ENCODE results near the gene MMP2. TPM values are rescaled to one million over a fixed set of nuclear protein-coding genes. Genes with fewer than 3 reads are reported as not detected.

MMP2 gene
- total RNA-seq, 1 experiment from 2014 or later = 311 TPM

DNA sequence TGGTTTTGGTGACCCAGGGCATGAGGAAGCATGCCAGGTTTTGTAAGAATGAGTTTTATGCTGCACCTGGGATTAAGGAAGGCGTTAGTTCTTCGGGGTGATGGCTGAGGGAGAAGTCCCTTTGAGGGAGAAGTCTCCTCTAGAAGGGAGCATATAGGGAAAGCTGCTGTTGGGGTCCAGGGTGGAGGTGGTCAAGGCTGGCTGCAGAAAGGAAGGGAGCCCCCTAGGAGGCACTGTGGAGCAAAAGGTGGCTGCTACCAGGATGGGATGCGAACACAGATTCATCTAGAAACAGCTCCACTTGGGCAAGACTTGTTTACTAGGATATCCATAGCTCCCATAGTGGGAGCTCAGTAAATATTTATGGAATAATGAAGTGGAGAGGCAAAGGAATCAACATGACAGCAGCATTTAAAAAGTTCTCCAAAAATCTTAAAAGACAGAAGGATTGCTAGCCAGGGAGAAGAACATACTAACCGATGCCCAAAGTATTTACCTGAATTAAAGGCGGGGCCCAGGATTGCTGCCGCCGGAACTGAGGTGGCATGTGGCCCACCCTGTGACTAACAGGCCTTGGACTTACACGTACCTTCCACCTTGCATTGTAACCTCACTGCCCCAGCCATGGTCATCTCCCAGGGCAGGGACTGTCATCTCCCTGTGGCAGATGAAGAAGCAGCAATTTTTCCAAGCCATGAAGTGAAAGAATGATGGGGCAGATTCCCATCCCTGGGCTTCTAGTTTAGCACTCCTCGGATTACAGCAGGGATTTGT is 22.7 kb downstream of the MMP2 start:
- CTCF ChIA-PET = no interaction called here
- no peaks in the 10 kb centered on the region for H3K27me3 ChIP-seq (ENCODE audit: control insufficient read depth, insufficient read depth, low read length)
- ATAC-seq (no peak), DNase-seq (ENCODE audit: low read depth, low spot score) (no peak)
- POLR2A ChIA-PET = no interaction called here
- H3K4me1 ChIP-seq (ENCODE audit: control insufficient read depth, insufficient read depth, low read length) = peaks cover 71% of the 10 kb centered on the region
- BruUV-seq (replicated peaks) = no TSS peak
- TF ChIP-seq, protein P1, sequence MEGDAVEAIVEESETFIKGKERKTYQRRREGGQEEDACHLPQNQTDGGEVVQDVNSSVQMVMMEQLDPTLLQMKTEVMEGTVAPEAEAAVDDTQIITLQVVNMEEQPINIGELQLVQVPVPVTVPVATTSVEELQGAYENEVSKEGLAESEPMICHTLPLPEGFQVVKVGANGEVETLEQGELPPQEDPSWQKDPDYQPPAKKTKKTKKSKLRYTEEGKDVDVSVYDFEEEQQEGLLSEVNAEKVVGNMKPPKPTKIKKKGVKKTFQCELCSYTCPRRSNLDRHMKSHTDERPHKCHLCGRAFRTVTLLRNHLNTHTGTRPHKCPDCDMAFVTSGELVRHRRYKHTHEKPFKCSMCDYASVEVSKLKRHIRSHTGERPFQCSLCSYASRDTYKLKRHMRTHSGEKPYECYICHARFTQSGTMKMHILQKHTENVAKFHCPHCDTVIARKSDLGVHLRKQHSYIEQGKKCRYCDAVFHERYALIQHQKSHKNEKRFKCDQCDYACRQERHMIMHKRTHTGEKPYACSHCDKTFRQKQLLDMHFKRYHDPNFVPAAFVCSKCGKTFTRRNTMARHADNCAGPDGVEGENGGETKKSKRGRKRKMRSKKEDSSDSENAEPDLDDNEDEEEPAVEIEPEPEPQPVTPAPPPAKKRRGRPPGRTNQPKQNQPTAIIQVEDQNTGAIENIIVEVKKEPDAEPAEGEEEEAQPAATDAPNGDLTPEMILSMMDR (IDR thresholded peaks at IDR 0.05) = peak; percentile 57
- no peak for TF ChIP-seq SIN3A (IDR thresholded peaks at IDR 0.05; ENCODE audit: borderline replicate concordance, insufficient read depth, low read depth, low read length)
- H3K27ac ChIP-seq (ENCODE audit: low read length) = peak overlapping the region; percentile 86
- no peaks in the 10 kb centered on the region for H3K9me3 ChIP-seq (ENCODE audit: control insufficient read depth, insufficient read depth, low read depth, low read length)
- no peaks in the 10 kb centered on the region for H3K36me3 ChIP-seq (ENCODE audit: control insufficient read depth, insufficient read depth, low read length)
- intact Hi-C loops (cut with micrococcal nuclease; ENCODE audit: unreplicated experiment) = loop anchor here (2.0 to 5.0 kb wide), 2 partner anchors 21 to 34 kb away; no protein-coding TSS in a partner anchor
- in situ Hi-C loops (cut with HindIII; ENCODE audit: low pct_unique_long_range_greater_than_20kb, low sequenced_read_pairs) = no loop called here
- H3K4me3 ChIP-seq (ENCODE audit: low read depth in 2 of 2, low read length in 2 of 2) = no peak overlapping the region

DNA sequence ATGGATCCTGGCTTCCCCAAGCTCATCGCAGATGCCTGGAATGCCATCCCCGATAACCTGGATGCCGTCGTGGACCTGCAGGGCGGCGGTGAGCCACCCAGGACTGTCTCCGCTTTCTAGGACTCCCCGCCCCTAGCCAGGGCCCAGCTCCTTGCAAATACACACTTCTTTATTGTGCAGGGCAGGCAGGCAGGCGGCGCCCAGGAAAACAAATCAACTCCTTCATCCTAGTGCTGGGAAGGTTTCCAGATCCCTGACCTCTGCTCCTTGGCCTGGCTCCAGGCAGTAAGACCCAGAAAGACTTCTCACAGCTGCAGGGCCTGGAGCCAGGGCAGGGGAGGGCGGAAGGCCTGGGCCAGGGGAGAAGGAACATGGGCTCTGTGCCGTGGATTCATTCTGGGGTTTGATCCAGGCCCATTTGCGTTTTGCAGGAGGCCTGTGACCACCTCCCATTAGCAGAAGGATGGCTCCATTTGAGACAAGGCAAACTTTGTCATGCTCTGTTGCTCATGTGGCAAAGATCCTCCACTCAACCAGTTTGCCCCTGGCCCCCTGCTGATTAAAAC is 23.9 kb downstream of the MMP2 start:
- H3K36me3 ChIP-seq (ENCODE audit: control insufficient read depth, insufficient read depth, low read length) = no peaks in the 10 kb centered on the region
- in situ Hi-C loops (cut with HindIII; ENCODE audit: low pct_unique_long_range_greater_than_20kb, low sequenced_read_pairs) = no loop called here
- BruUV-seq (replicated peaks) = no TSS peak
- H3K27me3 ChIP-seq (ENCODE audit: control insufficient read depth, insufficient read depth, low read length) = no peaks in the 10 kb centered on the region
- ATAC-seq = peak; percentile 86
- ChIA-PET POLR2A (no interaction called here), CTCF (no interaction called here)
- TF ChIP-seq, protein P2, sequence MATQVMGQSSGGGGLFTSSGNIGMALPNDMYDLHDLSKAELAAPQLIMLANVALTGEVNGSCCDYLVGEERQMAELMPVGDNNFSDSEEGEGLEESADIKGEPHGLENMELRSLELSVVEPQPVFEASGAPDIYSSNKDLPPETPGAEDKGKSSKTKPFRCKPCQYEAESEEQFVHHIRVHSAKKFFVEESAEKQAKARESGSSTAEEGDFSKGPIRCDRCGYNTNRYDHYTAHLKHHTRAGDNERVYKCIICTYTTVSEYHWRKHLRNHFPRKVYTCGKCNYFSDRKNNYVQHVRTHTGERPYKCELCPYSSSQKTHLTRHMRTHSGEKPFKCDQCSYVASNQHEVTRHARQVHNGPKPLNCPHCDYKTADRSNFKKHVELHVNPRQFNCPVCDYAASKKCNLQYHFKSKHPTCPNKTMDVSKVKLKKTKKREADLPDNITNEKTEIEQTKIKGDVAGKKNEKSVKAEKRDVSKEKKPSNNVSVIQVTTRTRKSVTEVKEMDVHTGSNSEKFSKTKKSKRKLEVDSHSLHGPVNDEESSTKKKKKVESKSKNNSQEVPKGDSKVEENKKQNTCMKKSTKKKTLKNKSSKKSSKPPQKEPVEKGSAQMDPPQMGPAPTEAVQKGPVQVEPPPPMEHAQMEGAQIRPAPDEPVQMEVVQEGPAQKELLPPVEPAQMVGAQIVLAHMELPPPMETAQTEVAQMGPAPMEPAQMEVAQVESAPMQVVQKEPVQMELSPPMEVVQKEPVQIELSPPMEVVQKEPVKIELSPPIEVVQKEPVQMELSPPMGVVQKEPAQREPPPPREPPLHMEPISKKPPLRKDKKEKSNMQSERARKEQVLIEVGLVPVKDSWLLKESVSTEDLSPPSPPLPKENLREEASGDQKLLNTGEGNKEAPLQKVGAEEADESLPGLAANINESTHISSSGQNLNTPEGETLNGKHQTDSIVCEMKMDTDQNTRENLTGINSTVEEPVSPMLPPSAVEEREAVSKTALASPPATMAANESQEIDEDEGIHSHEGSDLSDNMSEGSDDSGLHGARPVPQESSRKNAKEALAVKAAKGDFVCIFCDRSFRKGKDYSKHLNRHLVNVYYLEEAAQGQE (IDR thresholded peaks at IDR 0.05; ENCODE audit: insufficient read depth in 1 of 2, low read depth in 2 of 2, low read length in 1 of 2) = no peak
- TF ChIP-seq, protein P1 (IDR thresholded peaks at IDR 0.05) = no peak
- peak; percentile 82 for TF ChIP-seq TCF7L2 (IDR thresholded peaks at IDR 0.05; ENCODE audit: low read depth, low read length)
- TF ChIP-seq SIN3A (IDR thresholded peaks at IDR 0.05; ENCODE audit: borderline replicate concordance, insufficient read depth, low read depth, low read length) = no peak
- TF ChIP-seq POLR2AphosphoS5 (IDR thresholded peaks at IDR 0.05; ENCODE audit: low read depth, low read length) = peak; percentile 41; the same call in 1 of the 2 replicates
- H3K27ac ChIP-seq (ENCODE audit: low read length) = peak overlapping the region; percentile 86
- no peaks in the 10 kb centered on the region for H3K9me3 ChIP-seq (ENCODE audit: control insufficient read depth, insufficient read depth, low read depth, low read length)
- H3K4me1 ChIP-seq (ENCODE audit: control insufficient read depth, insufficient read depth, low read length) = peaks cover 63% of the 10 kb centered on the region
- DNase-seq (ENCODE audit: low read depth, low spot score) = no peak
- no peak overlapping the region for H3K4me3 ChIP-seq (ENCODE audit: low read depth in 2 of 2, low read length in 2 of 2)
- intact Hi-C loops (cut with micrococcal nuclease; ENCODE audit: unreplicated experiment) = loop anchor here (5.0 kb wide), 1 partner anchor 36 kb away; no protein-coding TSS in a partner anchor
